ENCODE results near the gene PDLIM7.

PDLIM7 gene

GRCh38 chr5:177455661-177456590, 41.5 kb downstream of the PDLIM7 start:
- DNase-seq = peak; percentile 92

DNA sequence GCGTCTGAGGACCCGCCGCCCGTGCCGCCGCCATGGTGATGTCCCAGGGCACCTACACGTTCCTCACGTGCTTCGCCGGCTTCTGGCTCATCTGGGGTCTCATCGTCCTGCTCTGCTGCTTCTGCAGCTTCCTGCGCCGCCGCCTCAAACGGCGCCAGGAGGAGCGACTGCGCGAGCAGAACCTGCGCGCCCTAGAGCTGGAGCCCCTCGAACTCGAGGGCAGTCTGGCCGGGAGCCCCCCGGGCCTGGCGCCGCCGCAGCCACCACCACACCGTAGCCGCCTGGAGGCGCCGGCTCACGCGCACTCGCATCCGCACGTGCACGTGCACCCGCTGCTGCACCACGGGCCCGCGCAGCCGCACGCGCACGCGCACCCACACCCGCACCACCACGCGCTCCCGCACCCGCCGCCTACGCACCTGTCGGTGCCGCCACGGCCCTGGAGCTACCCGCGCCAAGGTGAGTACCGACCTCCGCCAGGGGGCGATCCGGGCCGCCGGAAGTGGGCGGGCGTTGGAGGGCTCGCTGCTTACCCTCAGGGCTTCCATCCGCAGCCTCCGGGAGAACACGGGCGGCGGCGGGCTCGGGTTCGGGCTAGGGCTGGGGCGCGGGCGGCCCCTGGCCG, 42.3 kb downstream of the PDLIM7 start:
- DNase-seq = peak; percentile 54

DNA sequence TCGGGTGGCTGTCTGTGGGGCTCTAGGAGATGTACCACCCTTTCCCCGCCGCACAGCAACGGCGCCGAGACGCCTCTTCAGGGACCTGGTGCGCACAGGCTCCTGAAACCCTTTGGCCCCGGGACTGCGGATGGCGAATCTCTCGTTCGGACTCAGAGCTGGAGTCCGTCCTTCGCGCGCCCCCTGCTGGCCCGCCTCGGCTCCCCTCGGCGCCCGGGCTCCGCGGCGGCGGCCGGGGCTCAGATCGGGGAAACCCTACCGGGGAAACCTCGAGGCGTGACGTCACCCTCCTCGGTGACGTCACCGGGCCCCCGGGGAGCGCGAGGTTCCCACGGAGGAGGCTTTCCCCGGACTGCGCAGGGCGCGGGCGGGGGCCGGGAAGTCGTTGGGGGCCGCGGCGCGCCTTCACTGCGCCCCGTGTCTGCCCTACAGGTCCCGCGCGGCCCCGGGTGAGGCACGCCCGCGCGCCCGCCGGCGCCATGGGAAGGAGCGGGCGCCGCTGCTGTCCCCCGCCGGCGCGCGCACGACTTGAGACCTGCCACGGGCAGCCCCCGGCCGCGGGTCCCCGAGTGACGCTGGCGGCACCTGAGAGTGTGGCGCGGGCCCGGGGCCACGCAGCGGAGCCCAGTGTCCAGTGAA, 42.9 kb downstream of the PDLIM7 start:
- DNase-seq = peak; percentile 75

- no peak for DNase-seq
These were observed 43.5 kb downstream of the PDLIM7 start for GRCh38 chr5:177453852-177454396.

DNA sequence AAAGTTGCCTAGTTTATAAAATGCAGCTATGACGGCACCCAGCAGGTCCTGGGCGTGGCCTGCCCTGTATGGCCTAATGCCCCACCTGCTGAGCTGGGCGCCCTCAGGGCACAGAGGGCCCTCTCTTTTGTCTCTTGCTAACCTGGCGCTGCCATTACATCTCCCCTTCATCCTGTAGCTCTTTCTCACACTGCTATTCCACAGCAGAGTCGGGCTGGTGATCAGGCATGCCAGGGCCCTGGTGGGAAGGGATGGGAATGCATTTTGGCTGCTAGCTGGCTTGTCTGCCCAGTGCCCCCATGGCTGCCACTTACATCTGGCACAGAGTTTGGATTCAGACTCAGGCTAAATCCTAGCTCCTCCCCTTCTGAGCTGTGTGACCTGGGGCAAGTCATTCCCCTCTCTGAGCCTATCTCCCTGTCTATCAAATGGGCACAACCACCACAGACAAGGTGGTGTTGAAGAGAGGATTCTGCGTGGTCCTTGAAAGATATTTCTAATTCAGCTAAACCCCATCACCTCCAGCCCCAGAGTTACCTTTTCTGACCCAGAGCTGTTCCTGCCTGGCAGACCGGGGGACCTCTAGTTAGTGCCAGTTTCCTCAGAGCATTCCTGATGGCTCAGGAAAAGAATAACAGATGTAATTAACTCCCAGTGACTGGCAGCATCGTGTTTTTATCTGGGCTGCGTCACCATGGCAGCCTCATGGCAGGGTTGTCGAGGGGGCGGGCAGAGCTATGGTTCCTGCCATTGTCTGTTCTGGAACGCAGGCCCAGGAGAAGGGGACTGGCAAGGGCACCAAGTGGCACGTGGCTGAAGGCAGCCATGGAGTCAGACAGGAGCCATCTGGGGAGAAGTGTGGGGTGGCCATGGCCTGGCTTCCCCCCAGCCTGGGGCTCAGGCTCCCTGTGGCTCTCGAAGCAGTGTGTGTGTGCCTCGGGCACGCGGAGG, 44.4 kb downstream of the PDLIM7 start:
- DNase-seq = no peak

DNA sequence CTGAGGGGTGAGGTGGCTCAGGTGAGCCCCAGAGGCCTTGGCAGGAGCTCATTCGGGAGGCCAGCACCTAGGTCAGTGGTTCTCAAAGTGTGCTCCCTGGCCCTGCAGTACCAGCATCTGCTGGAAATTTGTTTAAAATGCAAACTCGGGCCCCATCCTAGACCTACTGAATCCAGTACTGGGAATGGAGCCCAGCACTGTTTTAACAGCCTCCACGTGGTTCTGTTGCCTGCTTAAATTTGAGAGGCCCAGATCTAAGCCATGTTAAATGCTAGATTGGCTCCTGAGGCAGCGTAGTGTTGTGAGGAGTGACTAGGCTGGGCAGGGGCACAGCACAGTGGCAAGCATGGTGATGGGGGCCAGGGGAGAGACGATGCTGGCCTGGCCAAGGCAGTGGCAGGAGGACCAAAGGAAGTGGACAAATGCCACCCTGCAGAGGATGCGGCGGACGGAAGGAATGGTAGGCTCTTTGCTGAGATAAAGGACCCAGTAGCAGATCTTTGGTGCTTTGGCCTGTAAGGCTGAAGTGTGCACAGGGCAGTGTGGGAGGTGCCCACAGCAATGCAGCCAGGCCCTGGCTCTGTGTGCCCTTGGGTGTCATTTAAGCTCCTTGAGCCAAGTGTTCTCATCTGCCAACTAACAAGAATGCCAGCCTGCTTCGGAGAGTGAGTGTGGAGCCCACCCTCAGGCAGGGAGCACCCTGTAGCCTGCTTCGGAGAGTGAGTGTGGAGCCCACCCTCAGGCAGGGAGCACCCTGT, 46.6 kb downstream of the PDLIM7 start:
- no peak for DNase-seq

GRCh38 chr5:177449140-177450061, 48.0 kb downstream of the PDLIM7 start:
- DNase-seq = no peak

GRCh38 chr5:177448244-177448950, 49.0 kb downstream of the PDLIM7 start:
- DNase-seq = no peak

DNA sequence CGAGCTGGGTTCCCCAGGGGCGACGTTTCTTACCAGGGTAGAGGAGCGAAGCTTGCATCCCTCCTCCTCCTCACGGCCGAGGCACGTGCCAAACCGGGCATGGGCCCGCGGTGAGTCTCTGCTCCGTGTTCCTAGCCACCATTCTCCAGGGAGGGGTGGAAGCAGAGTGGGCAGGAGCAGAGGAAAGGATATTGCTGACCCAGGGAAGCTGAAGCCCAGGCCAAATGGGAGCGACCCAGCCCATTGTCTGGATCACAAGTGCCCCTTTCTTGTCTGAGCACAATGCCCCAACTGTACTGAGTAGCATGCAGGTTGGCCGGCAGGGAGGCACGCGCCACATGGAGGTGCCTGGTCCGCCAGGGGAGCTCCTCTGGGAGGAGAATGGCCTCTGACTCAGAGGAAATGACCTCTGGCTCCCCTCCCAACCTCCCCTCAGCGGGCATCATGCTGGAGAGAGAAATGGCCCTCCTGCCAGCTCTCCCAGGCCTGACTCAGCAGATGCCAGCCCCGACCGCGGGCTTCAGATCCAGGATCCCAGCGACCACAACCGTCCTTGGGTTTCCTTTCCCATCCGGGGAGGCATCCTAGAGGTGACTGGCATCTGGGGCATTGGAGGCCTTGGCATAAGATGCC, 49.7 kb downstream of the PDLIM7 start:
- no peak for DNase-seq

GRCh38 chr5:177447066-177447610, 50.3 kb downstream of the PDLIM7 start:
- DNase-seq = no peak

GRCh38 chr5:177446200-177447065, 51.0 kb downstream of the PDLIM7 start, which contains the start of gene PRR7:
PRR7 (plus strand) TSS chr5:177446814; CDS start chr5:177455068, 8,254 bp downstream.
- no peak for DNase-seq

DNA sequence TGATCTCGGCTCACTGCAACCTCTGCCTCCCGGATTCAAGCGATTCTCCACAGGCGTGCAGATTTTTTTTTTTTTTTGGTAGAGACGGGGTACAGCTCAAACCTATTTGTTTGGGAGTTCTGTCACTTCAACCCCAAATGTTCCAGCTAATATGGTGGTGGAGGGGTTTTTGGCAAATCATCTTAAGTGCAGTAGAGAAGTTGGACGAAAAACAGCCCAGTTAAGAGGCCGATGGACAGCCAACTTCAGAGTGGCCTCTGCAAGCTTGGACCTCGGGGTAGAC, 51.5 kb downstream of the PDLIM7 start:
- no peak for DNase-seq

- DNase-seq = no peak
These were observed 52.1 kb downstream of the PDLIM7 start for GRCh38 chr5:177445052-177445916.

DNA sequence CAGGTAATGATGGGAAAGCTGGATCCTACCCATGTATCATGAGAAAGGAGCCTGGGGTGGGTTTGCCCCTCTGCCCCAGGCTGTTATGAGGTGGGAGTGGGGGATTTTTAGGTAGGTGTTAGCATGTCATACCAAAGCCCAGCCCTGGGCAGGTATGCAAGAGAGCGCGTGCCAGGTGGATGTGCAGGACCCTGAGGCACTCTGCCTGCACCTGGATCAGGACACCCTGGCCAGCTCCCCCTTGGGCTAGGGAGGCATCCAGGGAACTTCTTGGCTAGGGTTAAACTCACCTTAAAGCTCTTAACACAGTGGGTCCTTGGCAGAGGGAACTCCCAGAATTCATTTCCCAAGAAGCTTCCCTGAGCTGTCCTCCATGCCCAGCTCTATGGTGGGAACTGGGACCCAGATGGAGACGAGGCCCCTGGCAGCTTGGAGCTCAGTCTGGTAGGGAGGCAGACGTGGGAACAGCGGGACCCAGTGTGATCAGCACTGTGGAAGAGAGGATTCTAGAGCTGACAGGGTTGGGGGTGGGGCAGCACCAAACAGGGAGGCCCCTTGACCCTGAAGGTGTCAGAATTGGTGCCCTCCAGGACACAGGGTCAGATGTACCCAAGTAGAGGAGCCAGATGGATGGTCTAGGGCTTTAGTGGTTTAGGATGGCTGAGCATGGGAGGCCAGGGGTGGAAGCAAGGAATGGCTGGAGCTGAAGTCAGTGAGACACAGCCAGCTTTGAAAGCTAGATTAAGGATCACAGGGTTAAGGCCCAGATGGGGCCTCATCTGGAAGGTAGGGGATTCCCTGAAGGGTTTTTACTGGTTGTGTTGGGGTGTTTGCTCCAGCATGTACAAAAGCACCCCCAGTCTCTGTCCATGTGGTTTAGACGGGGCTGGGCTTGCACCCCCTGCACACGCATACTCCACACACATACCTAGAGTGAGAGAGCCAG, 53.0 kb downstream of the PDLIM7 start:
- DNase-seq = no peak

DNA sequence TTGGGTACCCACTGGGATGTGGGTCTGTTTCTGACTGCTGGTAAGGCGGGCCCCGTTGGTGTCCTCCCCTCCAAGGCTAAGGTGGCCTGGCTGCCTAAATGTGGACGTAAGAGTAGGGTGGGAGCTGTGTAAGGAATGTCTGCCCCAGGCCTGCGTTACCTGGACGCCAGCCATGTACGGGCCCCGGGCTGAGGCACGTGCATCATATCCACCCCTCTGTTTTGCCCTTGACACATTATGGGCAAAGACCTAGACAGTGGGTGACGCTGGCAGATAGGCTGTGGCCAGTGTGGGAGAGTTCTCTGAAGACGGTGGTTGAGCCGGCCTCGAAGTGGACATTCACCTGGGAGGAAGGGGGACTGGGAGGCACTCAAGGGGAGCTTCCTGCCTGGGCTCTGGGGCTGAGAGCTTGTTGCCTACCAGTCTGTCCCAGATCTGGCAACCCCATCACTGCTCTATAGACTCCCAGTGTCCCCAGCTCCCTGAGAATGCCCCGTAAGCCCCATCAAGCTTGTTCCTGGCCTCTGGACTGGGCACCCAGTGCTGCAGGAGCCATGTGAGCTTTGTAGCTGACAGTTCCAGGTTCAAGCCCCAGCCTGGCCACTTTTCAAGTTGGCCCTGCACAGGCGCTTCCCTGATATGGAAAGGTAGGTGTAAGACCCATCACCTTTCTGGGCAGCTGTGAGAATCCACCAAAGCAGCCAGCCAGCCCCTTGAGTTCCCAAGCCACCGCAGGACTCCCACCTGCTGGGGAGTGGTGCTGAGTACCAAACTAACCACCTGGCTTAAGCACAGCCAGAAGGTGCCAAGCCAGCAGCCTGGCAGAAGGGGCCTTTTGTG, 54.0 kb downstream of the PDLIM7 start:
- no peak for DNase-seq

All from NCI-H1048 (cell line).